ENCODE results near the gene ZBTB39.
"Not testable (repeated sequence)": the region's sequence is repeated elsewhere in the genome, so short reads cannot be mapped to it uniquely, and the experiment has no call there.

ZBTB39 gene

DNA sequence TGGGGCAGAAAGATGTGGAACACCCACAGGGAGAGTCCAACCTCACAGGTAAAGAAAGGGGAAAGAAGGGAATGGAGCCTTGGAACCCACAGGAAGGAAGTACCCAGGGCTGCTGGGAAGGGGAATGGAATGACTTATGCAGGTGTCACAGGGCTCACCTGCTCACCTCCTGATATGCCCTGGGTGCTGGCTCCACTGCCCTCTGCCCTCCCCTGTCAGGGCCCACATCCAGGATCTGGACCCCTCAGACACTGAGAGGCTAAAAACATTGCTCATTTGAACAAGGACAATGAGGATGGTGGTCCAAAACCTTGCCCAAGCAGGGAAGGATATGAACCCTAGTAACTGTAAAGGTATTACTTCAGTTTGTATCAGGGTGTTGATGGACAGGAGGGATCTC lies 19.3 kb downstream of the ZBTB39 start:
- no peaks in the 10 kb centered on the region for H3K36me3 Mint-ChIP-seq (ENCODE audit: low read depth)
- no peaks in the 10 kb centered on the region for H3K9me3 Mint-ChIP-seq
- H3K27me3 Mint-ChIP-seq (ENCODE audit: low read depth), result peaks cover 6% of the 10 kb centered on the region
- H3K4me3 Mint-ChIP-seq, result no peak overlapping the region
- peaks cover 20% of the 10 kb centered on the region for H3K4me1 Mint-ChIP-seq (ENCODE audit: low read depth)
- H3K27ac Mint-ChIP-seq, result no peak overlapping the region

GRCh38 chr12:56985714-56986113 lies 20.6 kb downstream of the ZBTB39 start:
- peaks cover 12% of the 10 kb centered on the region for H3K4me1 Mint-ChIP-seq (ENCODE audit: low read depth)
- H3K27ac Mint-ChIP-seq; H3K36me3 Mint-ChIP-seq (ENCODE audit: low read depth); H3K27me3 Mint-ChIP-seq (ENCODE audit: low read depth); H3K9me3 Mint-ChIP-seq; H3K4me3 Mint-ChIP-seq: not testable (repeated sequence)

DNA sequence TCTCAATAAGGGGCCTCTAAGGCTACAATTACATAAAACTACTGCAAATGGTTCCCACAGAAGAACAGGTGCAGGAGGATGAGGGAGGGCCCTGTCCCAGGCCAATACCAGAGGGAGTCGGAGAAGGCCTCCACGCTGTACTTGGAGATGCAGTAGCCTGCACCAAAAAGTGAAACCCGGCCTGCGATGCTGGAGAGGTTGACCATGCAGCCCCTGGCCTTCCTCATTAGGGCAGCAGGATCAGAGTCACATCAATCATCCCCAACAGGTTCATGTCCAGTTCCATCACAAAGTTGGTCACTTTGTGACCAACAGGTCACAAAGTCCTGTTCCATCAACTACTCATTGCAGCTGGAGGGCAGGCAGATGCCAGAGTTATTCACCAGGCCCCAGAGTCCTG lies 23.0 kb downstream of the ZBTB39 start:
- Mint-ChIP-seq H3K4me3 (no peak overlapping the region), H3K27me3 (ENCODE audit: low read depth) (peaks cover 5% of the 10 kb centered on the region), H3K4me1 (ENCODE audit: low read depth) (peaks cover 6% of the 10 kb centered on the region), H3K9me3 (no peaks in the 10 kb centered on the region), H3K27ac (no peak overlapping the region), H3K36me3 (ENCODE audit: low read depth) (no peaks in the 10 kb centered on the region)

DNA sequence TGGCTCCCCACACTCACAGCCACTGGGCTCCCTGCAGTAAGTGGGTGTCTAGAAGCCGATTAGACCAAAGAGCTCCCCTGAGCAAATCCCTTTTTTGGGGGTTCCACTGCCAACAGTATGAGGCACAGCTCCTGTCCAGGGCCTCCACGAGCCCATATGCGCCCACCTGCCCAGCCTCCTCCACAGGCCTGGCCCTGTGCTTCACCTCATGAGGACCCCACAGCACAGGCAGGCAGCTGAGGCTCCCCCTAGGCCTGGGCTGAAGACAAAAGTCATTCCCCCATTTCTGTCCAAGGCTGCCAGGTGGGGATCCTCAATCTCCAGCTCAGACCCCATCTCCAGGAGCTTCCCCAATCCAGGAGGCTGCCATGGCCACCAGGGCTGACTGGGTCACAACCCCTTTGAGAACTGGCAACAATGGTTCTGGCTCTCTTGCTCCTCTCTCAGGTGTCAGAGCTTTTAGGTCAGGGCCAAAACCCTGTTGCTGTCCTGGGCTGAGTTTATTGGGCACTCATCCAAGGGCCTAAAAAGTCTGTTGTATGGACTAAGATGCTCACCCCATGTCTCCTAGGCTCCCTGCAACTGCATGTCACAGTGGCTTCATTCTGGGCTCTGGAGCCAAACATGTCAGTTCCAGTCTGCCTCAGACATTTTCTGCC lies 23.6 kb downstream of the ZBTB39 start:
- not testable (repeated sequence) for H3K36me3 Mint-ChIP-seq (ENCODE audit: low read depth); H3K4me1 Mint-ChIP-seq (ENCODE audit: low read depth); H3K27me3 Mint-ChIP-seq (ENCODE audit: low read depth); H3K4me3 Mint-ChIP-seq; H3K27ac Mint-ChIP-seq; H3K9me3 Mint-ChIP-seq

DNA sequence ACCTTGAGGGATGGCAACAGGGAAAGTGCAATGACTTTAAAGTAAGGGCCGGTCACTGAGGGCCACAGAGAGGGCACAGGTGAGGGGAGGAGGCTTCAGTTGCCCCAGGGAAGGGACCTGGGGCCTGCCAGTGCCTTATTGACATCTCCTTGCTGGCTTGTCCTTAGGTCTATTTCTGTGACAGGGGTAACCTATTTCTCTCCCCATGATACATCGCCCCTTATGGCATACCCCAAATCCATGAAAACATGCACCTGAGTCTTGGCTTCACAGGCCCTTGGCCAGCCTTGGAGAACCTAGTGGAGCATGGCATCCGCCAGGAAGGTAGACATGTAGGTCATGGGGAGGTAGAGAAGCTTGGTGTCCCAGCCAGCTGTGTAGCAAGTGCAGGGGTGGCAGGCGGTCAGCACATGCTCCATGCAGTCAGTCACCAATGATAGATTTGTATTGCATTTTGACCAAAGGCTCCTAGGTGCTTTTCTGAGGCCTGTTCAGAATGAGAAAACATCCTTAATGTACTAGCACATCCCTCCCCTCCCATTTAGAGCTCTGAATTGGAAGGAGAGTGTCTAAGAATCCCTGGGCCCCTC lies 25.3 kb downstream of the ZBTB39 start:
- no peaks in the 10 kb centered on the region for H3K27me3 Mint-ChIP-seq (ENCODE audit: low read depth)
- no peak overlapping the region for H3K27ac Mint-ChIP-seq
- no peak overlapping the region for H3K4me3 Mint-ChIP-seq
- H3K4me1 Mint-ChIP-seq (ENCODE audit: low read depth), result no peaks in the 10 kb centered on the region
- H3K36me3 Mint-ChIP-seq (ENCODE audit: low read depth), result no peaks in the 10 kb centered on the region
- H3K9me3 Mint-ChIP-seq, result no peaks in the 10 kb centered on the region

DNA sequence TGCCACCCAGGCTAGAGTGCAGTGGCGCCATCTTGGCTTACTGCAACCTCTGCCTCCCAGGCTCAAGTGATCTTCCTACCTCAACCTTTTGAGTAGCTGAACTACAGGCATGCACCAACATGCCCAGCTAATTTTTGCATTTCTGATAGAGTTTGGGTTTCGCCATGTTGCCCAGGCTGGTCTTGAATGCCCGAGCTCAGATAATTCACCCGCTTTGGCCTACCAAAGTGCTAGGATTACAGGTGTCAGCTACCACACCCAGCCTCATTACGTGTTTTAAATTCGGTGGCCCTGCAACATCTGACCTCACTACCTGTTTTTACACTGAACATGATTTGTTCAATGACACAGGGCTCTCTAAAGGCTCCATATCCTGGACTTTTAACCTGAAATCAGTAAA lies 26.1 kb downstream of the ZBTB39 start:
- Mint-ChIP-seq H3K4me1 (ENCODE audit: low read depth) (no peaks in the 10 kb centered on the region), H3K9me3 (no peaks in the 10 kb centered on the region), H3K27me3 (ENCODE audit: low read depth) (no peaks in the 10 kb centered on the region), H3K27ac (no peak overlapping the region), H3K4me3 (no peak overlapping the region), H3K36me3 (ENCODE audit: low read depth) (no peaks in the 10 kb centered on the region)

GRCh38 chr12:56979628-56980027 lies 26.7 kb downstream of the ZBTB39 start:
- no peaks in the 10 kb centered on the region for H3K4me1 Mint-ChIP-seq (ENCODE audit: low read depth)
- H3K36me3 Mint-ChIP-seq (ENCODE audit: low read depth), result no peaks in the 10 kb centered on the region
- H3K27ac Mint-ChIP-seq, result no peak overlapping the region
- H3K27me3 Mint-ChIP-seq (ENCODE audit: low read depth), result no peaks in the 10 kb centered on the region
- no peak overlapping the region for H3K4me3 Mint-ChIP-seq
- no peaks in the 10 kb centered on the region for H3K9me3 Mint-ChIP-seq

GRCh38 chr12:56978397-56979138 lies 27.8 kb downstream of the ZBTB39 start:
- Mint-ChIP-seq H3K36me3 (ENCODE audit: low read depth) (no peaks in the 10 kb centered on the region), H3K9me3 (no peaks in the 10 kb centered on the region), H3K27me3 (ENCODE audit: low read depth) (no peaks in the 10 kb centered on the region), H3K4me1 (ENCODE audit: low read depth) (no peaks in the 10 kb centered on the region), H3K4me3 (no peak overlapping the region), H3K27ac (no peak overlapping the region)

DNA sequence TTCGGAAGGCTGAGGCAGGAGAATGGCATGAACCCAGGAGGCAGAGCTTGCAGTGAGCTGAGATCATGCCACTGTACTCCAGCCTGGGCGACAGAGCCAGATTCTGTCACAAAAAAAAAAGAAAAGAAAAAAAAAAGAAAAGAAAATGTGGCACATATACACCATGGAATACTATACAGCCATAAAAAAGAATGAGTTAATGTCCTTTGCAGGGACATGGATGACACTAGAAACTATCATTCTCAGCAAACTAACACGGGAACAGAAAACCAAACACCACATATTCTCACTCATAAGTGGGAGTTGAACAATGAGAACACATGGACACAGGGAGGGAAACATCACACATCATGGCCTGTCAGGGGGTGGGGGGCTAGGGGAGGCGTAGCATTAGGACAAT lies 29.0 kb downstream of the ZBTB39 start:
- H3K4me3 Mint-ChIP-seq; H3K9me3 Mint-ChIP-seq; H3K36me3 Mint-ChIP-seq (ENCODE audit: low read depth); H3K4me1 Mint-ChIP-seq (ENCODE audit: low read depth); H3K27ac Mint-ChIP-seq; H3K27me3 Mint-ChIP-seq (ENCODE audit: low read depth): not testable (repeated sequence)

DNA sequence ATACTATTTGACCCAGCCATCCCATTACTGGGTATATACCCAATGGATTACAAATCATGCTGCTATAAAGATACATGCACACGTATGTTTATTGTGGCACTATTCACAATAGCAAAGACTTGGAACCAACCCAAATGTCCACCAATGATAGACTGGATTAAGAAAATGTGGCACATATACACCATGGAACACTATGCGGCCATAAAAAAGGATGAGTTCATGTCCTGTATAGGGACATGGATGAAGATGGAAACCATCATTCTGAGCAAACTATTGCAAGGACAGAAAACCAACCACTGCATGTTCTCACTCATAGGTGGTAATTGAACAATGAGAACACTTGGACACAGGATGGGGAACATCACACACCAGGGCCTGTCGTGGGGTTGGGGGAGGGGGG lies 32.1 kb downstream of the ZBTB39 start:
- not testable (repeated sequence) for H3K9me3 Mint-ChIP-seq; H3K4me3 Mint-ChIP-seq; H3K36me3 Mint-ChIP-seq (ENCODE audit: low read depth); H3K27ac Mint-ChIP-seq; H3K4me1 Mint-ChIP-seq (ENCODE audit: low read depth)
- H3K27me3 Mint-ChIP-seq (ENCODE audit: low read depth), result peaks cover 12% of the 10 kb centered on the region

DNA sequence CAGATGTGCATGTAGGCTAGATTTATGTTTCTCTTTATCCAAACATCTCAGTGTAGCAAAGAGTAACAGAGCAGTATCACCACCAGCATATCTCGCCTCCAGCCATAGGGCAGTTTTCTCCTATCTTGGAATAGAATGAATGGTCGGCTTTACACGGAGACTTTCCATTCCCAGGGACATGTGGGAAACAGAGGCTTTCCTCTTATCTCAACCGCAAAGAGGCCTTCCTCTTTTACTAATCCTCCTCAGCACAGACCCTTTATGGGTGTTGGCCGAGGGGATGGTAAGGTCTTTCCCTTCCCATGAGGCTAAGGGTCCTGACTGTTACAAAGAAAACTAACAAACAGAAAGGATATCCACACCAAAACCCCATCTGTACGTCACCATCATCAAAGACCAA lies 37.4 kb downstream of the ZBTB39 start:
- peaks cover 12% of the 10 kb centered on the region for H3K27me3 Mint-ChIP-seq (ENCODE audit: low read depth)
- not testable (repeated sequence) for H3K9me3 Mint-ChIP-seq; H3K4me3 Mint-ChIP-seq; H3K4me1 Mint-ChIP-seq (ENCODE audit: low read depth); H3K27ac Mint-ChIP-seq; H3K36me3 Mint-ChIP-seq (ENCODE audit: low read depth)

DNA sequence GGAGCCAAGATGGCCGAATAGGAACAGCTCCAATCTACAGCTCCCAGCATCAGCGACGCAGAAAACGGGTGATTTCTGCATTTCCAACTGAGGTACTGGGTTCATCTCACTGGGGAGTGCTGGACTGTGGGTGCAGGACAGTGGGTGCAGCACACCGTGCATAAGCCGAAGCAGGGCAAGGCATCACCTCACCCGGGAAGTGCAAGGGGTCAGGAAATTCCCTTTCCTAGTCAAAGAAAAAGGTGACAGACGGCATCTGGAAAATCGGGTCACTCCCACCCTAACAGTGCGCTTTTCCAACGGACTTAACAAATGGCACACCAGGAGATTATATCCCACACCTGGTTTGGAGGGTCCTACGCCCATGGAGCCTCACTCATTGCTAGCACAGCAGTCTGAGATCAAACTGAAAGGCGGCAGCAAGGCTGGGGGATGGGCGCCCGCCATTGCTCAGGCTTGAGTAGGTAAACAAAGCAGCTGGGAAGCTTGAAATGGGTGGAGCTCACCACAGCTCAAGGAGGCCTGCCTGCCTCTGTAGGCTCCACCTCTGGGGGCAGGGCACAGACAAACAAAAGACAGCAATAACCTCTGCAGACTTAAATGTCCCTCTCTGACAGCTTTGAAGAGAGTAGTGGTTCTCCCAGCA lies 40.2 kb downstream of the ZBTB39 start:
- not testable (repeated sequence) for H3K9me3 Mint-ChIP-seq; H3K4me1 Mint-ChIP-seq (ENCODE audit: low read depth); H3K4me3 Mint-ChIP-seq; H3K36me3 Mint-ChIP-seq (ENCODE audit: low read depth); H3K27ac Mint-ChIP-seq
- peaks cover 22% of the 10 kb centered on the region for H3K27me3 Mint-ChIP-seq (ENCODE audit: low read depth)

DNA sequence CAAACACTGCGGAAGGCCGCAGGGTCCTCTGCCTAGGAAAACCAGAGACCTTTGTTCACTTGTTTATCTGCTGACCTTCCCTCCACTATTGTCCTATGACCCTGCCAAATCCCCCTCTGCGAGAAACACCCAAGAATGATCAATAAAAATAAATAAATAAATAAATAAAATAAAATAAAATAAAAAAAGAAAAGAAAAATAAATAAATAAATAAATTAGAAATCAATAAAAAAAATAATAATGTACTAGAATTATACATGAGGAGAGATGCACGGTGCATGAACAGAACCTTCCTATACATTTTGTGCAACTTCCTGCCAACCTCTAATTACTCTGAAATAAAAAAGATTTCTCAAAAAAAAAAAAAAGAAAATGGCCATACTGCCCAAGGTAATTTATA lies 41.2 kb downstream of the ZBTB39 start:
- not testable (repeated sequence) for H3K9me3 Mint-ChIP-seq; H3K36me3 Mint-ChIP-seq (ENCODE audit: low read depth); H3K27ac Mint-ChIP-seq; H3K4me1 Mint-ChIP-seq (ENCODE audit: low read depth); H3K4me3 Mint-ChIP-seq
- H3K27me3 Mint-ChIP-seq (ENCODE audit: low read depth), result peaks cover 21% of the 10 kb centered on the region

DNA sequence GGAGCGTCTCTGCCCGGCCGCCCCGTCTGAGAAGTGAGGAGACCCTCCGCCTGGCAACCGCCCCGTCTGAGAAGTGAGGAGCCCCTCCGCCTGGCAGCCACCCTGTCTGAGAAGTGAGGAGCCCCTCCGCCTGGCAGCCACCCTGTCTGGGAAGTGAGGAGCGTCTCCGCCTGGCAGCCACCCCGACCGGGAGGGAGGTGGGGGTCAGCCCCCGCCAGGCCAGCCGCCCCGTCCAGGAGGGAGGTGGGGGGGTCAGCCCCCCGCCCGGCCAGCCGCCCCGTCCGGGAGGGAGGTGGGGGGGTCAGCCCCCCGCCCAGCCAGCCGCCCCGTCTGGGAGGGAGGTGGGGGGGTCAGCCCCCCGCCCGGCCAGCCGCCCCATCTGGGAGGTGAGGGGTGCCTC lies 42.8 kb downstream of the ZBTB39 start:
- peaks cover 26% of the 10 kb centered on the region for H3K27me3 Mint-ChIP-seq (ENCODE audit: low read depth)
- H3K9me3 Mint-ChIP-seq; H3K4me3 Mint-ChIP-seq; H3K36me3 Mint-ChIP-seq (ENCODE audit: low read depth); H3K4me1 Mint-ChIP-seq (ENCODE audit: low read depth); H3K27ac Mint-ChIP-seq: not testable (repeated sequence)

- not testable (repeated sequence) for H3K27ac Mint-ChIP-seq; H3K4me1 Mint-ChIP-seq (ENCODE audit: low read depth); H3K9me3 Mint-ChIP-seq; H3K36me3 Mint-ChIP-seq (ENCODE audit: low read depth); H3K4me3 Mint-ChIP-seq
- H3K27me3 Mint-ChIP-seq (ENCODE audit: low read depth), result peaks cover 26% of the 10 kb centered on the region
Measured at GRCh38 chr12:56962247-56962646, 44.1 kb downstream of the ZBTB39 start.
